Right forelimb (tissue), 1 donor: ENCODE results near the gene POU2AF1.

Experiments
- DNase-seq: peaks from one replicate; pipeline ENCODE4 v3.0.0-alpha.2; 2018

The POU2AF1 gene, protein sequence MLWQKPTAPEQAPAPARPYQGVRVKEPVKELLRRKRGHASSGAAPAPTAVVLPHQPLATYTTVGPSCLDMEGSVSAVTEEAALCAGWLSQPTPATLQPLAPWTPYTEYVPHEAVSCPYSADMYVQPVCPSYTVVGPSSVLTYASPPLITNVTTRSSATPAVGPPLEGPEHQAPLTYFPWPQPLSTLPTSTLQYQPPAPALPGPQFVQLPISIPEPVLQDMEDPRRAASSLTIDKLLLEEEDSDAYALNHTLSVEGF

DNA sequence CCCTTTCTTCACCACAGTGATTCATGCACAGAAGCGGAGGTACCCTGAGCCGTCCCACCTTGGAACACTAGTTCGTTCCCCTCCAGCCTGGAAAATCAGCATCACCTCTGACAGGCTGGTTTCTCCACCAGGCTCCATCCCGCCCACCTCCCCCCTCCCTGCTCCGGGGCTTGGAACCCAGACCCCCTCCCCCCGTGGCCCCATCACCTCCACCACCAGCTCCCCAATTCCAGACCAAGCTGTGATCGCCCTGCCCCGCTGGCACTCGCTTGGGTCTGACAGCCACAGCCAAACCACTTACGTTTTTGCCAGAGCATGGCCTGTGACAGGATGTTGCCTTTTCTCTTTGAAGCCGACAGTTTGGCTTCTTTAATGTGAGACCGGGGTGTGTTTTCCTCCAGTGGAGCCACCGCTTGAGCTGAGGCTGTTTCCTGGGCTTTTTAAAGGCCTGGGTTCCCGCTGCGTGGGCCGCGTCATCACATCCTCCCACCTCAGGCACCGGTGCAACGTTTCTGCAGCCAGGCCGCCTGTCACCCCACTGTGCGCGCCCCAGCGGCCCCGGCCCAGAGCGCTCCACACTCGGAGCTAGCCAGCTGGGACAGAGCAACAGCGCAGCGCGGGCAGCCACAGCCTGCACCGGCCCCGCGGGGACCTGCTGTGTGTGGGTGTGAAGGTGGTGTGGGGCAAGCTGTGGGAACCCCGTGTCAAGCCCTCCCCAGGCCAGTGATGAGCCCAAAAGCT, at the start of gene POU2AF1:
Gene POU2AF1 (minus strand): TSS at position 415 of the 741 bp plus-strand sequence. CDS start 98 bp downstream, at position 317.
- peak; percentile 64 for DNase-seq

DNA sequence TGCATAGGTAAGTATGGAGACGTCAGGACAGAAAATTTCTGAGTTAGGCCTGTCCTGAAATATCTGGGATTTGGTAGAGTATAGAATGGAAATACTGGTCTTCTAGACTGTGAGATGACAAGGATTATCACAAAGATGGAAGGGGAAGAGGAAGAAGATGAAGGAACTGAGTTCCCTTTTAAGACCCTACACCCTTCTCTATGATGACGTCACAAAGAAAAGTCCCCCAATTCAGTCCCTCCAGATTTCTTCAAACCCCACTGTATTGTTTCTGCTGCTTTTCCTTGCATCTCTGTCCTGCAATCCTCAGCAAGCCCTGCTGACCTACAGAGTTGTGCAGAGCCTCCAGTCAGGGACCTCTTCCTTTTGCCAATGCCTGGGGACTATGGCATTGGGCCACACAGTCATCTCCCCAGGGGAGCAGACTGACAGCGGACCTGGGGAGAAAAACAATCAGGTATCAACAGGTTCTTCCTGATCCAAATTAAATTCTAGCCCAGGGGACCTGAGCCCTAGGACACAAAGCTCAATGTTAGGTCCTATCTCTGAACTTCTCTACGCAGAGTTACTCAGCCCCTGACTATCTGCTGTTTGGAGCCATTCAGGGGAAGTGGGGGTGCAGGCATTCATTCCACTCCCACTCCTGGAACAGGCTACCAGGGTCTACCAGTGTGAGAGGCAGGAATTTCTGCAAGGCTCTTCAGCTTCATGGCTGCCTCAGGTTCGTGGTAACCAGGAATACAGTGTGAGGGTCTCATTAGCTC, 49.2 kb upstream of the POU2AF1 start:
- DNase-seq, result no peak

DNA sequence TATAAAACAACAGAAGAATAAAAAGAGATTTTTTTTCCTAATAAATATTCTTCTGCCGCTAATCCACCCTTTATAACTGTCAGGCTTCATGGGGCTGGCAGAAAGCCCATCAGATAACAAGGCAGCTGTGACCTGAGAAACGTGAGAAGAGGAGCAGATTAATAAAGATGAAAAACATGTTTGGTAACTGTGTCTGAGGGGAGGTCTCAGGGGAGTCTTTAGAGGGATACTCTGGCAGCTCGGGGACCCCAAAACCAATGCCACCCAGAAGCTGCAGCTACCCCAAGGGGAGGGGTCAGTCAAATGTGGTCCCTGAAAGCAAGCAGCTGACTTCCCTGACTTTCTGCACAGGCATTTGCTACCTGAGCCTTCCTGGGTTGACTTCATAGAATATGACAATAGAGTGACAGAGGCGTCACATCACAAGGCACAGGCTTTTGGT, 48.4 kb upstream of the POU2AF1 start:
- no peak for DNase-seq

DNA sequence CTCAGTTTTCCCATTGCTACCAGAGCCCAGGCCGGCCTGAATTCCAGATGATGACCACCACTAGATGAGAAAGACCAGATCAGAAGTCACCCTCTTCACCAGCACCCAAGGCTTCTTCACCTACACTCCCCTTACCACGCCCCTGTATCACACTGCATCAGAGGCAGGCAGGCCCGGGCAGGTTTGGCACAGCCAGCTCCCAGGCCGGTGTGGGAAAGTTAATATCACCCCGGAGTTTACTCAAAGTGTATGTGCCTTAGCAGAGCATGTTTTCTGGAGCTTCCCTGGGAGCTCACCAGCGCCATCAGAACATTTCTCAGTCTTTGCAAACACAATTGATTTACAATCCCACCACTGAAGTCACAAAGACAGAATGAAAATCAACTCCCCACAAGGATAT, 47.5 kb upstream of the POU2AF1 start:
- DNase-seq, result no peak

DNA sequence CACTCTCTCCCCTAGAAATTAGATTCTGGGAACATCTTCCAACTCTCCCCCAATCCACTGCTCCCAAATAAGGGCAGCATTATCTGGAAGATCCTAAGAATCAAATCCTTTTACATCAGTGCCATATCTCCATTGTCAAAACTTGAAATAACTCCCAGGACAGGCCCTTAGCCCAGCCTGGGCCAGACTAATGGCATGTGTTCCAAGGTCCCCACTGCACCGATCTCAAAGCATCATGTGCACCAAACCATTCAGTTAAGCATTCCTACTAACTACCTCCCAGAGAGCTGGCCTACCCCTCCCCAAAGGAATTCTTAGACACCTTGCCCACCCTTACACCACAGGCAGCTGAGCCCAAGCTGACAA, 44.2 kb upstream of the POU2AF1 start:
- no peak for DNase-seq

DNA sequence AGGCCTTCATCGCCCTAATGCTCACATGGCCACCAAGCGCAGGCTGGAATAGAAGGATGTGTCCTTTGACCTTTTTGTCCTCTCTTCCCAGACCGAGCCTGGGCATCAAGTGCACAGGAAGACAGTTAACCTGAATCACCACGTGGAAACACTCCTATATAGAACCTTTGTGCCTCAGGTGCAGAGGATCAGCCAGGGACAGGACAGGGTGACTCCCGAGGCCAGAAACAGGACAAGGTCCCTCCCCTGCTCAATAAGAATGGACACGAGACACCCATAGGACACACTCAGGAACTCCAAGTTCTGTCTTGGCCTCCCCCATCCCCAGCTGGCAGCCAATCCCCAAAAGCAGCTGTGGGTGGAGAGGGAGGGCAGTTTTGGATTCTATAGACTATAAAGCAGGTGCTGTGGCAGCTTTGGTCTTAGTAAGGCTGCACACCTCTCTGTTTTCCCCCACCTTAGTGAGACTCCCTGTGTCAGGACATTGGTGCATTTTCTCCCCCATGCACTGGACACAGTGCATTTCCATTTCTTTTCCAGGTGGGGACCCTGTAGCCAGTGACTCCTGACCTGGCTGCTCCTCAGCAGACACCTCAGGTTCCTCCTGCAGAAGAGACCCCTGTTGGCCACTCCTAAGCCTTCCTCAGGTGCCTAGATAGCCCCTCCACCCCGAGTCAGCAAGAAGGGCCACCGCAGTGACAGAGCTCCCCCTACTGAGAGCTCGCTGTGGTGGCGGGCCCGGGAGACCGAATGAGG, 43.6 kb upstream of the POU2AF1 start:
- DNase-seq, result peak; percentile 67

DNA sequence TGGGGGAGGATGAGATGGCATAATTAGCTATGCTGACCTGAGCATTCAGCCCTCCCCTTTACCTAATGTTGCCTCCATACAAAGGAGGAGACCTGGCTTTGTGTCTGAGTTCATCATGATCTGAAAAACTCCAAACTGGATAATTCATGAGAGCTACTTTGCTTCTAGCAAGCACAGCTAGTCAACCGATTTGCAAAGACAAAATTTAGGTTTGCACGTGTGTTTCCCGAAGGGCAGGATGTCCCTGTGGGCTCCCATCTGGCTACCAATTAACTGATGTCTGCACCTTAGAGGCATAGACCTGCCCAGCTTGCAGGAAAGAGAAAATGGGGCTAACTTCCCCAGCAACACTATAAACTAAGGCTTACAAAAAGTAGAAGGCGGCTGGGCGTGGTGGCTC, 42.2 kb upstream of the POU2AF1 start:
- no peak for DNase-seq

DNA sequence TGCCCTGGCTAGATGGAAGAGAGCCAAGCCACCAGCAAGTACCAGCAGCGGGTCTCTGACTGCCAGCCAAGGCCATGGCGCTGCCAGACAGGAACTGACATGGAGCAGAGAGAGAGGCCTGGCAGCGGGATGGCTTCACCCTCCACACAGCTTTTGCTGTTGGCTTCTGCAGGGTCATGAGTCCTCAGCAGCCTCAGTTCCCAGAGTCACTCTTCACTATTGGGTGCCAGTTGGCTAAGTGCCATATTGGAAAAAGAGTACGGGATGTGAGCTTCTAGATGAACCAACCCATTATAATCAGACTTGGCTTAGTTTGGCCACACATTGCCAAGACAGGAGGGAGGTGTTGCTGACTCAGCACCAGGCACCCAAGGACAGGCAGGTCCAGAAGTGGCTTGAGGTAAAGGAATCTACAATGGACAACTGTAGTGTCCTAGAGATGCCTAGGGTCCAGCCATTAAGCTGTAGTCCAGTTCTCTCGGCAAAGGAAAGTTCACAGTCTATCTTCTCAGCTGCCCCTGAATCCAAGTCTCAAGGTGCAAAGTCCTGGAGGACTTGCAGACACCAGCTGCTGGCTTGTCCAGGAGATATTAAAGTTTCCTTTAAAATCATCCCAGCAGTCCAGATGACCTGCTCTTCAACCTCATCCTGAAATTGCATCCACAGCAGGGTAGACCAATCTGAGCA, 40.7 kb upstream of the POU2AF1 start:
- no peak for DNase-seq

DNA sequence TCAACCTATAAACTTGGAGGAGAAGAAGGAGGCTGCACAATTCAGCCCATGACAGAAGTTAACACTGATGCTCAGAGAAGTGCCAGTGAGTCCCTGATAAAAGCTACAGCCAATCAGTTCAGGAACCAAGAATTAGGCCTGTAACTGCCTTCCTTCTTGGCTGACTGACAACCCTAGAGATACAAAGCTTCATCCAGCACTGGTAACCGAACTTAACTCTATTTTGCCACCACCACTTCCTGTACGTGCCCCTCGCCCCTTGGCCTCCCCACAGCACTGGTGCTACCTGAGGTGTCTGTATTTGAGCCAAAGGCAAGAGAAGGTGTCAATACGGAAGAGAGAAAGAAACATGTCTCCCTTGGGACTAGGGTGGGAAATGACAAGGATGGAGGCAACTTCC, 40.1 kb upstream of the POU2AF1 start:
- no peak for DNase-seq

DNA sequence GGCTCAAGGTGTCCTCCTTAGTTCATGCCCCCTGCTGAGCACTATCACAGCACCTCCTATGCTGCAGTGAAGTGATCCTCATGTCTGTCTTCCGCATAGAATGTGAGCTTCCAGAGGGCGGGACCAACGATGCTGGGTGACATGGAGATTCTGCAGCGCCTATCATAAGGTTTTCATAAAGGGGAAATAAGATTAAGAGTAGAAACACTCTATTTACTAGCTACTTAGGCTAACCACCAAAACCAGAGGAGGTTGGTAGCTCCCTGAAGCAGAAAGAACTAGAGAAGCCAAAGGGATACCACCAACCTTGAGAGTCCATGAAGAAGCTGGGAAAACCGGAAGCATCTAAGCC, 39.3 kb upstream of the POU2AF1 start:
- DNase-seq, result no peak

DNA sequence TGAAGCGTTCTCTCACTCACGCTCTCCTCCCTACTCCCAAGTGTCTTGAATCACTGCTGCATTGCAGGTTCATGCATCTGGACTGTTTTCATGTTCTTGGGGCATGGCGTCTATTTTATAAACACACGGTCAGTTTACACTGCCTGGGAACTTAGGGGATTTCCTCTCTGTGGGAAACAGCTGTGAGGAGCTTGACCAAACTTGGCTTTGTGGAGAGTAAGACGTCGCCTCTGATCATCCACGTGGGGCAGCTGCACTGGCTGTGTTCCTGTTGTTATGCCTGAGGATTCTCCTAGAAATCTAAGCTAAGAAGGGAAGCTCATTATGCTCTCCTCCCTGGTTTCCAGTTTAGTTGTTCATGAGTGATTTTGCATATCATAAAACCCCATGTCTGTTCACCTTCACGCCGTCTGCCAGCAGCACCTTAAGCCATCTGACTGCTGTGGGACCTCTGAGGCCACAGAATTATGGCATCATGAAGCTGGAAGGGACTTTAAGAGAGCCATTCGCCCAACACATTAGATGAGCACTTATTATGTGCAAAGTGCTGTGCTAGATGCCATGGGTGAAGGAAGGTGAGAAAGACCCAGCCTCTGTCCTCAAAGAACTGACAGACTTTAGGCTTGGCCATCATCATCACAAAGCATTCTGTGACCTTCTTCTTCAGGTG, 38.8 kb upstream of the POU2AF1 start:
- peak; percentile 70 for DNase-seq

DNA sequence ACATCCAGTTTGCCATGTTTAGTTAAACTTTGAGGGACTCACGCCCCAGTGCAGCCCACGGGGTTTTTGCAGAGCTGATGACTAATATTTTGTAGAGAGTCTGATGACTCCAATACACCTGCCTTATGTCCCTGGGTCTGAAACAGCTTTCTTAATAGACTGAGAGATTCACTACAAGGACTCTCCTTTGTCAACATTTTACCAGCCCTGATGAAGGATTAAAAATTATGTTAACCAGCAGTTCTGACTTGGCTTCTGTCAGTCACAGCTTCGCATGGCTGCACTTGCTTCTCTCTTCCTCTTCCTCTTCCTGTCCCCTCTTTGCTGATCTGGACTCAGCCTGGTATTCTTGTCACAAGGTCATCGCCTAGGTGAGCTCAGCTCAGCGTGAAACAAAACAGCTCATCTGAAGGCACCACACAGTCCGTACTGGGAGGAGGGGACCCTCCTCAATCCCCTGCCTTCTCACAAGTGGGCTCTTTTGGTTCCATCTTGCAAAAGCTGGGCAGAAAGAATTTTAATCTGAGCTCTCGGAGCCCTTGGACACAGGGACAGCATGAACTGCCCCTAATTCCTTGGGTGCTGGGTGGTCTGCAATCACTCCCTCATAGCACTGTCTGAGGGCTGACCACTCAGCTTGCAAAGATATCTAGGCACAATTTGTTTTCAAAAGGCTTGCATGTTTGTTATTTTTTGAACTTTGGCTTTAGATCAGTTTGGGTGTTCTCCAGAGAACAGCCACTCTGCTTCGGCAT, 38.1 kb upstream of the POU2AF1 start:
- DNase-seq, result no peak

DNA sequence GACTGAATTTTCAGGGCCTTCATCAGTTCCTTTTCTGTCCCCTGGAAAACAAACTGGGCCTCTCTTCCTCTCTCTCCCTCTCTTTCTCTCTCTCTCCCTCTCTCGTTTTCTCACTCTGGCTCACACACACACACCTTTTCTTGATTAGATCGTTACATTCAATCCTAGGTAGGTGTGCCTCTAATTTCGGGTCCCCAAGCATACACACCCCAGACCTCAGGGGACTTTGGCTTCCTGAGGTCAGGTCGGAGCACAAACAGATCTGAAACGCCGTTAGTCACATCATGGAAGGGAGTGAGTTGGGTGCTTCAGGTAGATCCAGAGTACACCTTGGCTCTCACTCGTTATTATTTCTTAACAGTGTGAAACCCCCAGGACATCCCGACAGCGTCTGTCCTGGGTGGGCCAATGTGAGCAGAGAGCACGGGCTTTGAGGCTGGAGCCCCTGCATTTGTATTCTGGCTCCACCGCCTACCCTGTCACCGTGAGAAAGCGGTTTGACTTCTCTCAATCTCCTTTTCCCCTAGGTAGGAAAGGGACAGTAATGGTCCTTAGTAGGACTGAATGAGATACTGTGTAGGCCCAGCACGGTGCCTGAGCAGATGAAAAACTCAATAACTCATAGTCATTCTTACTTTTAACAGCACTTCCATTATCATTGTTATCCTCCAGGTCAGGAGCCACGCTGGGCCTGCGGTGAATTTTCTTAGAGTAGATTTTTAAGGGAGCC, 37.3 kb upstream of the POU2AF1 start:
- DNase-seq, result no peak

DNA sequence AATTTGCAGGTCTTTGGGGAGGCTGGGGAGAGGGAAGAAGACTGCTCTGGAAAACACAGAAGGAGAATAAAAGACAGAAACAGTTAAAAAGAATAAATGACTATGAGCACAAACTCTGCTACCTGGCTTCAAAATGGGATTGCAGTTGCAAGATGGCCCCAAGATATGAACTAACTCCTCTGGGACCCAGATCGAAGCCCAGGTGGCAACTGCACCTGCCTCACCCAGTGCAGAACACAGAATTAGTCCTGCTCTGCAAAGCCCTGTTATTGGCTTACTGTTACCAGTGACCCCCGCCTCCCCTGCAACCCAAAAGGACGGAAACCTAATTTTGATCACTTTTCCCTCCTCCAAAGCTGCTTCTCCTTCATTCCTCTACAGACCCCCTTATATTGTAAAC, 35.9 kb upstream of the POU2AF1 start:
- DNase-seq, result no peak

DNA sequence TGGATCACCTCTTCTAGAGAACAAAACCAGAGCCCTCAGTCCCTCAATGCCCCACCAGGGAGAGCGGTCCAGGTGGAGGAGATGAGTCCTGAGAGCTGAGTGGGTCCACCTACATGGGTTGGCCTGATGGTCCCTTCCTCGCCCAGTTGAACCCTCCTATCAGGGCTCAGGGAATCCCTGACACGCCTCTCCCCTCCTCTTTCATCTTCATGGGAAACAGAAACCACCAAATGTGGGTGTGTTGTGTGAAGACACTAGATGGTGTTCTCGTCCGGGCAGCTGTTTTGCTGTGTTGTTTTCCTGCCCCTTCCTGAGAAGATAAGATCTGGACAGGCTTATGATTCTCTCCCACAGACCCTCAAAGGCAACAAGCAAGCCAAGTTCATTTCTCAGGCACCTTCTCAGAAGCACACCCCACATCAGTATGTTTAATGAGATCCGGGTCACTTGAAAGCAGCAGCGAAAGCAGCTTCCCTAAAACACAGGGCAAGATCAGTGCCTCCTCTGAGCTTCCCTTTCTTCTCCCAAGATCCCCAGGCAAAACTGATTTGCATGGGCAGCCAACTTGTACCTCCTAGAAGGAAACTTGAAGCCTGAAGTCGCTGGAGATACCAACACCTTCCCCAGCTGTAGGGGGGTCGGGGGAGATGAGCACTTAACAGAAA, 35.3 kb upstream of the POU2AF1 start:
- no peak for DNase-seq

DNA sequence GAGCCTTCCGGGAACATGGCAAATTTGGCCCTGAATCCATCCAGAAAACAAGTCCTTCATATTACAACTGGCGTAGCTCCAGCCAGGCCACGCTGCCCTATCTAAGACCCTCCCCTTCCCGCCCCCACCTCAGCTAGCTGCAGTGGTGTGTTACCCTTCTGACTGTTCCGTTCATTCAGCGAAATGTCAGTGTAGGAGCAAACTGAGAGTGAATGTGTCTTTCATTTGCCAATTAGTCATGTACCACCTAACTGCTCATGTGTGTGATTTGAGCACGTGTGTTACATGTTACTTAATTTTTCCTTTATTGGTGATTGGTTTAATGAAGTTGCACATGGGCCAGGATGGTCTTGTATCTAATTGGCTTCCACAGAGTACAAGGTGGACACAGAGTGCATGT, 34.8 kb upstream of the POU2AF1 start:
- no peak for DNase-seq

DNA sequence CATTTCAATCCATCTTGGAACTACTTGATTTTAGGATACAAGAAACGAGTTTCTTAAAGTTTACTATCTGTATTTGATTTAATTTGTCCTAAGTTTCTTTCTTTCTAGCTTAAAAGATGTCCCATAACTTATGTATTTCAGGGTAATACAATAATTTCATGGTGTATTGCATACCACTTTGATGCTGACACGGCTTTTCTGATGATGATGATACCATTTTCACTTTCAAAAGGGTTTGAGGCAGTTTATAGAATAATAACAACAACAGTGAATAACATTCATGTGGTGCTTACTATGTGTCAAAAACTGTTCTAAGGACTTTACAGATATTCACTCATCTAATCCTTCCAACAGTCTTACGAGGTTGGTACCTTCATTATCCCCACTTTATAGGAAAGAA, 33.2 kb upstream of the POU2AF1 start:
- DNase-seq, result no peak

DNA sequence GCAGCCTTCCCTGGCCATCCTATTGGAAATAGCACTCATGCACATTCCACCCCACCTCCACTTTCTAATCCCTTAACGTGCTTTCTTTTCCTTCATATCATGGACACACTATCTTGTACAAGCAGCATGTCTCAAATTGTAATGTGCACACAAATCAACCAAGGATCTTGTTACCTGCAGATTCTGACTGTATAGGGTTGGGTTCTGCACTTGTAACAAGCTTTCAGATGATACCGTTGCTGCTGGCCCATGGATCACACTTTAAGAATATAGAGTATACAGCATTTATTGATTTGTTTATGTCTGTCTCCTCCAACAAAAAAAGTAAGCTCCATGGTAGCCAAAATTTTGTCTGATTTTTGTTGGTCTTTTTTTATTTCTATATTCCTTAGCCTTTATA, 32.4 kb upstream of the POU2AF1 start:
- no peak for DNase-seq

DNA sequence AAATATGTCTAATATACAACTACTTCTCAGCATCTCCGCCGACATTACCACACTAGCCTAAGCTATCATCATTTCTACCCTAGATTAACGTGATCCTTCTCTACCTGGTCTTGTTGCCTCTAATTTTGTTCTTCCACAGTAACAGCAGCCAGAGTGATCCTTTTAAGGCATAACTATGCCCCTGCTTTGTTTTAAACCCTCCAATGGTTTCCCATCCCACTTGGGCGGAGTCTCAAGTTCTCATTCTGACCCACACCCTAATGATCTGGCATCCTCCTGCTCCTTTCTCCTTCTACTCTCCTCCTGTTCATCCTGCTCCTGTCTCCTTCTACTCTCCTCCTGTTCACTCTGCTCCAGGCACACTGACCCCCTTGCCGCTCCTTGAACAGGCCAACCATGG, 31.9 kb upstream of the POU2AF1 start:
- no peak for DNase-seq

DNA sequence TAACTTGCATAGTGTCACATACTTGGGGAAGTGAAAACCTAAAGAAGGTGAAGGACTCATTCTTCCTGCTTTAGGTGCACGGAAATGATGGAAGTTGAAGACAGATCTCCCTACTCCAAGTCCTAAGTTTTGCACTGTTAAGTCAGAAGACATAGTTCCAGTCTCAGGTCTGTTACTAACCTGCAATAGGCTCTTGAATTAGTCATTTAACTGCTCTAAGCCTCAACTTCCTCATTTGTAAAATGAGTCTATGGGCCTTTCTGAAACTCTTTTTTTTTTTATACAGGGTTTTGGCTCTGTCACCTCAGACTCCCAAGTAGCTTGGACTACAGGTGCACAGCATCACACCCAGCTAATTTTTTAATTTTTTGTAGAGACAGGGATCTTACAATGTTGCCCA, 30.8 kb upstream of the POU2AF1 start:
- DNase-seq, result no peak
